ENCODE data around the gene ESD.
A peak's percentile ranks its signal among the peaks of the same experiment; 100 is the strongest.
"Not testable (repeated sequence)": the region's sequence is repeated elsewhere in the genome, so short reads cannot be mapped to it uniquely, and the experiment has no call there.

The ESD gene, protein sequence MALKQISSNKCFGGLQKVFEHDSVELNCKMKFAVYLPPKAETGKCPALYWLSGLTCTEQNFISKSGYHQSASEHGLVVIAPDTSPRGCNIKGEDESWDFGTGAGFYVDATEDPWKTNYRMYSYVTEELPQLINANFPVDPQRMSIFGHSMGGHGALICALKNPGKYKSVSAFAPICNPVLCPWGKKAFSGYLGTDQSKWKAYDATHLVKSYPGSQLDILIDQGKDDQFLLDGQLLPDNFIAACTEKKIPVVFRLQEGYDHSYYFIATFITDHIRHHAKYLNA

DNA sequence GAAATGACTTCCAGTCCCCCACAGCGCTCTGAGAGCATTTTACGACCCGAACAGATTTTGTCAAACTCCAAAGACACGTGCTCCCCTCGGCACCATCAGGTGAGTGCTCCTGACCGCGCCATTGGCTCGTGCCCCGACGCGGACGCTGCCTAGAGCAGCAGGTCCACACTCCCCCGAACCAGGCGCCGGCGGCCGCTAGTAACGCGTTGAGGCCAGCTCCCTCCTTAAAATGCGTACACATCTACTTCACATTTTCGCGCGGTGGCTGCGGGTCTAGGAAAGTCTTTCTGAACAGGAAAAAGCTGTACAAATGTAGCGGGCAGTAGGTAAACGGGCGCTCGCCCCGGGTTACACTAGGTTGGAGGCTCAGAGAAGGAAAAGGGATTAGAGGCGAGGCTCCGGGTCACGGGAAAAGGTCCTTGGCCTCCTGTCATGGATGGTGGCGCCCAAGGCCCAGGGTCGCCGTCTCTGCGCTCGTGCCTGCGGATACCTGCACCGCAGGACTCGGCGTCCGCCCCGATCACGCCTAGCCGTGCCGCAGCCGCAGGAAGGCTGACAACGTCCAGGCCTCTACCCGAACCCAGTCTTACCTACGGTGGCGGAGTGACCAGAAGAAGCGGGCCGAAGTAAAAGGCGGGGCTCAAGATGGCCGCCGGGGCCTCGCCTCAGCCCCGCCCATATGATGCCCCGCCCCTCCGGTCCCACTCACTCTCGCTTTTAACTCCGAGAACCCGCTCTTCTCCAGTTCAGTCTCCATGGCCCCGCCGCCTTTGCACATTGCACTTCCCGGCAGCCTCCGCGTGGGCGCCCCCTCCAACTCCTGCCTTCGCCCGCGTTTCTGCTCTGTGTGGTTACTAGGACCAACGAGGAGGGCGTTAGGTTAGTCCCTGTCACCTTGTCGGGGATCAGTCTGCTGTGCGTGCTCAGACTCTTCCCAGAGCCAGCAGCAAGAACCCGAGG is at the start of gene ESD:
ESD (minus strand) TSS at position 647 of the 960 bp plus-strand sequence. CDS start 5,748 bp downstream, outside the sequence.
- DNase-seq (ENCODE audit: low read depth in 1 of 2, low spot score in 1 of 2), result peak; percentile 88 to 91

DNA sequence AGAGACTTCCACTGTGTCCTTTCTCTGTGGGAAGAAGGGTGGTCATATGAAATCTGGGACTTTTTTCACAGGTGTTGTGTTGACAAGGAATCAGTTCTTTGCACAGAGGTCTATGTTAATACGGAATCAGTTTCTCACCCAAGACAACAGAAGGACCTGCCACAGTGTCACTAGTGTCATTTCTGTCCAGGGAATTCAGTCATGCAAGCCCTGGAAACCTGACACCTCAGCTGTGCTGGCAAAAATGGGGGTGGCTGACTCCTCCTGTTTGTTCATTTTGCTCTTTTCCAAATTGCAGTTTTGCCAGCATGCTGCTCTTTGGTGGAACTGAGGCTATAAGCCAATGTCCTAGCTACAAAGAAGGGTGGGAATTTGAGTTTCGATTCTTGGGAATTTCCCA is 49.8 kb upstream of the ESD start:
- no peak for DNase-seq (ENCODE audit: low read depth in 1 of 2, low spot score in 1 of 2)

DNA sequence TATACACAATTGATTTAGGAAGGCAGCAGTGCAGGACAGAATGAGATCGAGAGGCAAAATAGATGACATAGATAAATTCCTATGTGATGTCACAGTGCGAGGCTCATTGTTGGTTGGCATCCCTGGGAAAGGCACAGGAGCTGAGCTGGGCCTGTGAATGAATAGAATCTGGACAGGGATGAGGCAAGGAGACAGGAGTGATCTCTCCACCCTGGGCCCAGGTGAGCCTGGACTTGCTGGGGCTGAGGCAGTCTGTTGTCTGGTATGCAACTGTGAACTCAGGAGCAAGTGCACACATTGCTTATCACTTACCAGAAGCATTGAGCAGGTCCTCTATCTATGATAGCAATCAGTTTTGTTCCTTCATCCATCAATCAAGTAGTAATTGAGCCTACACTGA is 48.2 kb upstream of the ESD start:
- no peak for DNase-seq (ENCODE audit: low read depth in 1 of 2, low spot score in 1 of 2)

DNA sequence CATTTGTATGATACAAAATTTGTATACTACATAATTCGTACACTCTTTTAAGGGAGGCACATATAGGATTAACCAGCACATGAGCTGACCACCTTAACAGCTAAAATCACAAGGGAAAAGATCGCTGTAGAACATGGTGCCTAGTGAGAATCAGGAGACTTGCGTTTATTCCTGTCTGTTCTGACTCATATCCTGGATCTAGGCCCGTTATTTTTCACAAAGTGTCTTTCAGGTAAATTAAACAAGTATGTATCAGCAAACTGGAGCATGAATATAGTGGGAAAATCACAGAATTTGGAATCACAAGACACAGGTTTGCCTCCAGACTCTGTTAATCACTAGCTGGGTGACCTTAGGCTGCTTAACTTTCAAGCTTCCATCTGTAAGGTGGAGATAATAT is 47.5 kb upstream of the ESD start:
- no peak for DNase-seq (ENCODE audit: low read depth in 1 of 2, low spot score in 1 of 2)

DNA sequence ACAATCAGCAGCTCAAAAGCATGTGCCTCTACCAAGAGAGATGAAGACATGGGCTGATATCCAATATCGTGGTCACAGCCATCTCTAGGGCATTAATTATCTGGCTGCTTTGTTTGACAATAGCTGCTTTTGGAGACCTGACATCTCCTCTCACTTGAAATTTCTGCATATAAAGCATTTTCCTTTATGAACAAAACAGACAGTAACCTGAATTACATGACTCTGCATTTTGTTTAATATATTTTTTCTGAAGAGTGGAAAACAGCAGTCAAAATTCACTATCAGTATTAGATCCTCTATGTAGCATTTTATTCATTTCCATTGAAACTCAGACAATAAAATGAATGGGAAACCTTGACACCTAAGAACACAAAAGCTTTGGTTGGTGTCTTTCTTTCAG is 42.4 kb upstream of the ESD start:
- no peak for DNase-seq (ENCODE audit: low read depth in 1 of 2, low spot score in 1 of 2)

DNA sequence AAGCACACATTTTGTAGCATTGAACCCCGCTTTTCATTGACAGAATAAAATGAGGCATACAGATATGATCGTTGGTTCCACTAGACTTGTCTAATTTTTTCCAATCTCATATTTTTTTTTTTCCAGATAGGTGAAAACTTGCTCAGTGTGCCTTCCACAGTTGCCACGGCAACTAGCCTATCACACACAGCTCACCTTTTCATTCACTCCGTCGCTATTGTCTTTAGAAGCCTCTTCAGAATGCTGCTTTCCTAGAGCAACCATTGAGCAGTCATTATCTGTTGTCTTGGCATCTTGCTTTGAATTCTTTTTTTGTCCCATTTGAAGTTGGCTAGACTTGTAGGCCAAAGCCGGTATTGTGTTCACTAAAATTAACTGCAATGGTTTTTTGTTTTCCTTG is 37.7 kb upstream of the ESD start:
- DNase-seq (ENCODE audit: low read depth in 1 of 2, low spot score in 1 of 2), result no peak

DNA sequence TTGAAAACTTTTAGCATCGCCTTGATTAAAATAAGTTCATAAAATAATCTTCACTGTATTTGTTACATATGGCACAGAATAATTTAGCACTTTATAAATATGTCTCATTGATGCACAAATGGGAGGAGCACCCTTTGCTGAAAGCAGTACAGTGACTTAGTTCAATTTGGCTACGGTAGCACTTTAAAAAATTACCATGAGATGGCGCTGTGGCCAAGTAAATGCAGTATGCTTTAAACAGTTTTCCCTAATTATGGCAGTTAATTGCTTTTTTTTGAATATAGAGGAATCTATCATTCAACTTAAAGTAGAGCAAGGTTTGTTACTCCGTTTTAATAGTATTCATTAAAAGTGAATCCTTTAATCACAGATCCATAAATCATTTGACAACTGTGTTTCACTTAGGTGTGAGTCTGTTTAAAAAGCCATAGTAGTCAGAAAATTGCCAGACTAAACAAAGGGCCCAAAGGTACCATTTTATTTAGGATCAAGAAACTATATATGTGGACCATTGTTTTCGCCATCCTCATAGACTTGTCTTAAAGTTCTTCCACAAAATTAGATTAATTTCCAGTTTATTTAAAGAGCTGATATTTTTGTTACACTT is 34.7 kb upstream of the ESD start:
- DNase-seq (ENCODE audit: low read depth in 1 of 2, low spot score in 1 of 2), result peak in 1 of 2 donors; percentile 17

DNA sequence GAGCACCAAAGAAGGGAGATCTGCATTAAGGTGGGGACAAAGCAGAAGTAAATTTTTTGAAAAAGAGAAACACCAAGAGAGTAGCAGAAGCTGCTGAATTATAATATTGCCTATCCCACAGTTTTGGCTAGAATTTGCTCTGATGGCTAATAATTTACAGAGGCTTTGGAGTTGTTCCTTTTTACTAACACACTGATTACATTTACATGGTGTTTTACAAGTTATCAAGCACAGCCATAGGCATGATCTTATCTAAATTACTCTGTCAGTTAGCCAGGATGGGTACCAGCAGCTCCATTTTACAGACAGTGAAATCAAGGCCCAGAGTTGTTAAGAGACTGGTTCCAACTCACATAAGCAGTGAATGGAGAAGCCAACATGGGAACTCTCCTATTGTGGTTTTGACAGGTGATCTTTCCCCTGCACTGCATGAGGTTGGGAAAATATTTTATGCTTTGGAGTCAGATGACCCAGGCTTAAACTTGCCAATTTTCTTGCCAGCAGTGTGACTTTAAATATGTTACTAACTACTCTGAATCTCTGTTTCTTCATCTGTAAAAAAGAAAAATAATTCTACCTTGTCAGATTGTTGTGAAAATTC is 33.5 kb upstream of the ESD start:
- DNase-seq (ENCODE audit: low read depth in 1 of 2, low spot score in 1 of 2), result no peak

DNA sequence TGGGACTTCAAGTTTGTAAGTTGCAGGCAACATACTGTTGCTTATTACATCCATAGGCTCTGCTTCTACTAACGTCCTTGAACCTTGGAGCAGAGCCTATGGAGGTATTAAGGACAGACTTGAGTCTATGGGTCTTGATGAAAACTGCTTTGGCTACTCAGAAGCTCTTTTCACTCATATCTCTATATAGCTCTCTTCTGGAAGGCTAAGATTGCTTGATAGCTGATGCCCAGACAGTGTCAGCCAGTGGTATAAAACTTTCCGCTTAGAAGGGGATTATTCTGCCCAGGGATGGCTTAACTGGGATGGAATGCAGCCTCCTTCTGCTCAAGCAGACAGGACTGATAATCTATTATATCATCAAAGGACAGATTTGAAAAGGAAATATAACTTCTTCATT is 25.6 kb upstream of the ESD start:
- no peak for DNase-seq (ENCODE audit: low read depth in 1 of 2, low spot score in 1 of 2)

DNA sequence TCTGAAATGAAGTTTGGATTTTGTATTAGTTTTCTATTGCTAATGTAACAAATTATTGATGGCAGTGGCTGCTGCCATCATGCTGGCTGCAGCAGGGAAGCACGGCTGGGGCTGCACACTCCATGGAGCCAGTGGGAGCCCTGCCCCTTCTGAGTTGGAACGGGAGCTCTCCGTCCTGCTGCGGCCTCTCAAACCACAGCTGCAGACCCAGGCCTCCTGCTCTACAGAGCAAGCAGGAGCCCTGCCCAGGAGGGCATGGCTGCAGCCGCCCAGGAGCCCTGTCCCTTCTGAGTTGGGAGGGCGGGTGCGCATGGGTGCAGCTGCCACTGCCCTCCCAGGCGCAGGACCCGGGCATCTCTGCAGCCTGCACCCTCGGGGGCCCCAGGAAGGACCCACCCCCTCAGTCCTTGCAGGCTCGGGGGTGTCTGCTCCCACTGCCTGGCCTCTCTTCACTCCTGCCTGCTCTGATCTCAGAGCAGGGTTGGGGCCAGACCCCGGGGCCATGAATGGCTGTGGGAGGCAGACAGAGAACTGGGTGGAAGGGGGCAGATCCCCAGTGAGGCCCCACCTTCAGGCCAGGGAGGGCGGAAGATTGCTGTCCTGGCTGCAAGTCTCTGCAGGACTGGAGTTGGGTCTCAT is 21.0 kb upstream of the ESD start:
- no peak for DNase-seq (ENCODE audit: low read depth in 1 of 2, low spot score in 1 of 2)

DNA sequence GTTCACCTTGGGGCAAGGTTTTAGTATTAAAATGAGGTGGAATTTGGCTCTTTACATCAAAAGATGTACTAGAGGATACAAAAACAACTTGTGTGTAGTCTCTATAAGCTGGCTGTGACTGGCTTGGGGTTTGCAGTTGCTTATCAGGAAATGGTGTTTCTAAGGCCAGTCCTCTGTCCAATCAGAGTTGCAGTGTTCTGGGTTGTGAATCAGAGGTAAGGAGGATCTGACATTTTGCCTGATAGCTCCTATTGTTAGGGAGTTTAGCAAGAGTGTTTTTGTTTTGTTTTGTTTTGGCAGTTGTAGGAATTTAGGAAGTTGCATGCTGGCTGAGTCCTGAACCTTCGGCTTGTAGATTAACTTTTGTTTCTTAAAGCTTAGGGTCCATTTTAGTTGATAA is 20.1 kb upstream of the ESD start:
- DNase-seq (ENCODE audit: low read depth in 1 of 2, low spot score in 1 of 2), result no peak

DNA sequence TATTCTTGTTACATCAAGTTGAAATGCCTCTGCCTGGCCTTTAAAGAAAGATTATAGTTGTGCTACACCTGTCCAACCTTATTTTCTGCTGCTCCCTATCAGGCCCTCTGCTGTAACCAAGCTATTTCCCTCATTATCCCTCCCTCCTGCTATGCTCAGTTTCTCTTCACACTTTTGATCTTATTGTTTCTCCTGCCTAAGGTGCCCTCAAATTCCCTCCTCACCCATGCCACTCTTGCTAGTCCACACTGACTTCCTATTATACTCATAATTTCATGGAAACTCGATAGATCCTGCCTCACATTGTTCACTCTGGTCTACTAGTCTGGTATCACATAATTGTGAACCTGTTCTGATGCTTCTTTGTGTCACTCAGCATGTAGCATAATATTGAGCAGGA is 19.4 kb upstream of the ESD start:
- DNase-seq (ENCODE audit: low read depth in 1 of 2, low spot score in 1 of 2), result no peak

DNA sequence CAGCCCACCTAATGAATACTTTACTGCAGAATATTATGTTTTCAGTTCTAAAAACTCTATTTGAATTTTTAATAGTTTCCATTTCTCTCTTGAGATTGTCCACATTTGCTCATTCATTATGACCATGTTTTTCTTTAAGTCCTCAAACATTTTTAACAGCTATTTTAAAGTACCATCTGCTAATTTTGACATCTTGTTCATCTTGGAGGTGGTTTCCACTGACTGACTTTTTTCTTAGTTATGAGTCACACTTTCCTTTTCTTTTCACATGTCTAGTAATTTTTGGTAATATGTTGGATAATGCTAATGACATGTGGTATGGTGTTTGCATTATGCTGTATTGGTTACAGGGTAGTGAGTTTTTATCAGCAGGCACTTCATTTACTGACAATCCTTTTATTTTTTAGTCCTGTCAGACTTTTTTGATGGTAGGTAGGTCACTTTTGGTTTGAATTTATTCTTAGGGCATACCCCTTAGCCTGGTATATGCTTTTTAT is 15.4 kb upstream of the ESD start:
- no peak for DNase-seq (ENCODE audit: low read depth in 1 of 2, low spot score in 1 of 2)

DNA sequence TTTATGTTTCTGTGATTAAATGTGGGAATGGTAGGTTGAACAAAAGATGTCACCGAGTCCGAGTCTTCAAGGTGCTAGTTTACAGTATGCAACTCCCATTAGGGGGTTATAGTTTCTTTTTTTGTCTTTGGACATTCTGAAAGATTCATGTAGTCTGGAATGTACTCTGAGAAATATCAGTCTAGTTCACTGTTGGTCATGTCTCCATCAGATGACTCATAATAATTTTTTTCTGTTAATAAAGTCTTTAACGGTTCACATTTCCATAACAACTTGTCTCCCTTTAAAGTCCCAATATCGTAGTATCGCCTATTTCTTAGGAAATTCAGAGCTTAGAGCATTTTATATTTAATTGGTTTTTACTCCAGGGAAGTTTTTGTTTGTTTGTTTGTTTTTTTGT is 13.5 kb upstream of the ESD start:
- DNase-seq (ENCODE audit: low read depth in 1 of 2, low spot score in 1 of 2), result no peak

DNA sequence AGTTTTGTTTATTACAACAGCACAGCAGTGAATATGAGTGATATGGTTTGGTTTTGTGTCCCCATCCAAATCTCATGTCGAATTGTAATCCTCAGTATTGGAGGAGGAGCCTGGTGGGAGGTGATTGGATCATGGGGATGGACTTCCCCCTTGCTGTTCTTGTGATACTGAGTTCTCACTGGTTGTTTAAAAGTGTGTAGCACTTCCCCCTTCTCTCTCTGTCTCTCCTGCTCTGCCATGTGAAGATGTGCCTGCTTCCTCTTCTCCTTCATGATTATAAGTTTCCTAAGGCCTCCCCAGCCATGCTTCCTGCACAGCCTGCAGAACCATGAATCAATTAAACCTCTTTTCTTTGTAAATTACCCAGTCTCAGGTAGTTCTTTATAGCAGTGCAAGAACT is 8.0 kb upstream of the ESD start:
- not testable (repeated sequence) for DNase-seq (ENCODE audit: low read depth in 1 of 2, low spot score in 1 of 2)

DNA sequence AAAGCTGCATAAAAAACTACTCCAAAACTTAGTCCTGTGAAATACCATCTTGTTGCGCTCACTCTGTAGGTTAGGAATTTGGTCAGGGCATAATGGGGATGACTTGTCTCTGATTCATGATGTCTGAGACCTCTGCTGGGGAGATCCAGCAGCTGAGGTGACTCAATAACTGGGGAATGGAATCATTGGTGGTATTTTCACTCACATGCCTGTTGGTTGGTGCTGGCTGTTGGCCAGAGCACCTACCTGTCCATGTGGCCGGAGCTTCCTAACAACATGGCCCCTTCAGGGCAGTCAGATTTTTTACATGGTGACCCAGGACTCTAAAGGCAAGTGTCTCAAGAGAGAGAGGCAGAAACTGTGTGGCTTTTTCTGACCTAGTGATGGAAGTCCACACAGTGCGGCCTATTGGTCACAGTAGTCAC is 7.4 kb upstream of the ESD start:
- no peak for DNase-seq (ENCODE audit: low read depth in 1 of 2, low spot score in 1 of 2)

DNA sequence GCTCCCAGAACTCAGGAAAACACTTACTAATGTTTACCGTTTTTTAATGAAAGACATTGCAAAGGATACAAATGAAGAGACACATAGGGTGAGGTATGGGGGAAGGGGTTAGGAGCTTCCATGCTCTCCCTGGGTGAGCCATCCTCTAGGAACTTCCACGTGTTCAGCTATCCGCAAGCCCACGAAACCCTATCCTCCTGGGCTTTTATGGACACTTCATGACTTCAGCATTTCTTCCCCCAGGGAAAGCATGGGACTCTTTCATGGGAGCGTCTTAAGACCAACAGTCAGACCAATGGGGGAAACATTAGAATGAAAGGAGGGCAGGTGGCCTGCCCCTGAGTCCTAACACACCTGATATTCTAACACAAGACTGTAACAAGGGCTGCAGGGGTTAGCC is 6.6 kb upstream of the ESD start:
- no peak for DNase-seq (ENCODE audit: low read depth in 1 of 2, low spot score in 1 of 2)

DNA sequence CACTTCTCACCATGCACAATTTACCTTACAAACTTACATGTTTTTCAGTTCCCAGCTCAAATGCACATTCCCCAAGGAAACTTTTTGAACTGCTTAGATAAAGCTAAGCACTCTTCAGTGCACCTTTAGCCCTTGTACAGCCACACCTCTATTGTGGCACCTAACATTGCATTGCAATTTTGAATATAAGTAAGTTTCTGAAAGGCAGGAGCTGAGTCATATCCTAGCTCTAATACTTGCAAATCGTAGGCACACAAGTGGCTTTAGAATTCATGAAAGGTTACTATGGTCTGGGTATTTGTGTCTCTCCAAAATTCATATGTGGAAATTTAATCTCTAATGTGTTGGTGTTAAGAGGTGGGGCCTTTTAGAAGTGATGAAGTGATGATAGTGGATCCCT is 4.9 kb upstream of the ESD start:
- DNase-seq (ENCODE audit: low read depth in 1 of 2, low spot score in 1 of 2), result no peak

DNA sequence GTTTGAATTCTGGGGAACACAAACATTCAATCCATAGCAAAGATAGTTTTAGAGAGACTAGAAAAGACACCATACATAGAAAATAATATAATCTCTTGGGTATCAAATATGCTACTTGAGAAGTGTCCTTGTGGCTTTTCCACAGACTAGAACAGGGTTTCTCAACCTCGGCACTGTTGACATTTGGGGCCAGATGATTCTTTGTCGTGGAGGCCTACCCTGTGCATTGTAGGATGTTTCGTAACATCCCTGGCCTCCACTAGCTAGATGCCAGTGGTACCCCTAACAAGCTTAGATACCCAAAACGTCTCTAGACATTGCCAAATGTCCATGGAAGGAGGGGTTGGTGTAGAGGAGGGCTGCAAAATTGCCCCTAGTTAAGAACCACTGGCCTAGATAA is 2.2 kb upstream of the ESD start:
- no peak for DNase-seq (ENCODE audit: low read depth in 1 of 2, low spot score in 1 of 2)

DNA sequence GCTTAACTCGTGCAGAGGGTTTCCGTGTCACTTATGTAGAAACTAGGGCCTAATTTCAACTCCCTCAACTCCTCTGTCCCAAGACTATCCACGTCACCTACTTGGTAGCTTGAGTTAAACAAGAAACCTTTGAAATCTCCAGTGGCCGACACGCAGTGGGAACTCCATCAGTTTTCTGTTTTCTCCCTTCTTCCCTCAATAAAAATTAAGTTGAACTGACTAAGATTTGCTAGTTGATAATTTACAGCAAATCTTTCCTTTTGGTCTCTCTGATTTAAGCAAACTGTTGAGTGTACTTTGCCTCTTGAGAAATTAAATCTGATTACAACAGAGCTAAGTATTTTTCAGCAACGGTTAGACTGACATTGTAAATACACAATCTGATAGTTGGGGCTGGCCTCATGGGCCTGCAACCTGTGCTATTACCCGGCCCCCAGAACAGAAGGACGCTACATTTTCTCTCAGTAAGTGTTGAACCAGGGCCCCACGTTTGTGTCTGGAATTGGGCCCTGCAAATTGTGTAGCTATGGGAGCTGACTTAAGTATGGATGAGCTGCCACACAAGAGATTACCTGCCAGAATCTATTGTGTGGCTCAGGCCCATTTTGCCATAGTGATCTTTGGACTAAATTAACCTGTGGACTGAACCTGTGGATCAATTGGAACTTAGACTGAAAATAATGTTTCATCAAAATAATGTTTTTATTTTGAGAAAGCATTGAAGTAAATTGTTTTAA is 708 bp upstream of the ESD start:
- DNase-seq (ENCODE audit: low read depth in 1 of 2, low spot score in 1 of 2), result no peak

Data from activated CD4-positive, alpha-beta T cell treated with anti-CD3 and anti-CD28 coated beads, Interleukin-2, amount 50 U/mL, for 24 hours (primary cell).